Measurements from ENCODE around the gene MON1A. TPM values are rescaled to one million over a fixed set of nuclear protein-coding genes. Genes with fewer than 3 reads are reported as not detected.
"Not testable (repeated sequence)": the region's sequence is repeated elsewhere in the genome, so short reads cannot be mapped to it uniquely, and the experiment has no call there.

The MON1A gene
- total RNA-seq, 2 experiments from 2014 or later: 0.85 to 1.3 TPM

- Mint-ChIP-seq H3K27me3 (no peaks in the 10 kb centered on the region), H3K4me3 (no peak overlapping the region), H3K27ac (no peak overlapping the region), H3K9me3 (no peaks in the 10 kb centered on the region), H3K36me3 (ENCODE audit: low read depth) (peaks cover 38% of the 10 kb centered on the region), H3K4me1 (ENCODE audit: low read depth) (peaks cover 19% of the 10 kb centered on the region)
- TF ChIP-seq CTCF (IDR thresholded peaks at IDR 0.05): no peak
- intact Hi-C loops (cut with DNase I, micrococcal nuclease): loop anchor here in 1 of 2 experiments (5.0 kb wide), 1 partner anchor 38 kb away; no protein-coding TSS in a partner anchor
- ATAC-seq (ENCODE audit: poor library complexity): no peak
- POLR2A ChIA-PET: no interaction called here
- Histone ChIP-seq H3K27ac (ENCODE audit: low read depth in 1 of 2, low read length in 2 of 2) (no peak overlapping the region), H3K4me3 (ENCODE audit: low read length) (no peak overlapping the region), H3K36me3 (ENCODE audit: insufficient read depth, low read length) (peaks cover 34% of the 10 kb centered on the region), H3K4me1 (ENCODE audit: insufficient read depth, low read length) (peaks cover 15% of the 10 kb centered on the region), H3K27me3 (ENCODE audit: control insufficient read depth in 1 of 2, insufficient read depth in 2 of 2, low read length in 2 of 2) (no peaks in the 10 kb centered on the region), H3K9me3 (ENCODE audit: control insufficient read depth in 1 of 2, insufficient read depth in 1 of 2, low read length in 2 of 2) (no peaks in the 10 kb centered on the region)
- CTCF ChIA-PET: no interaction called here
- DNase-seq: no peak
Observed at GRCh38 chr3:49910409-49911123, 19.0 kb downstream of the MON1A start.

- intact Hi-C loops (cut with DNase I, micrococcal nuclease): loop anchor here in 1 of 2 experiments (5.0 kb wide), 2 partner anchors 66 to 206 kb away; no protein-coding TSS in a partner anchor
- ChIA-PET CTCF (no interaction called here), POLR2A (no interaction called here)
- H3K9me3 Mint-ChIP-seq: no peaks in the 10 kb centered on the region
- H3K27me3 Mint-ChIP-seq: no peaks in the 10 kb centered on the region
- DNase-seq: no peak
- peaks cover 33% of the 10 kb centered on the region for H3K4me1 Mint-ChIP-seq (ENCODE audit: low read depth)
- peaks cover 34% of the 10 kb centered on the region for H3K36me3 ChIP-seq (ENCODE audit: insufficient read depth, low read length)
- H3K27ac Mint-ChIP-seq: no peak overlapping the region
- TF ChIP-seq CTCF (IDR thresholded peaks at IDR 0.05): no peak
- H3K4me3 Mint-ChIP-seq: no peak overlapping the region
- ATAC-seq (ENCODE audit: poor library complexity): no peak
- no peak overlapping the region for H3K27ac ChIP-seq (ENCODE audit: low read depth in 1 of 2, low read length in 2 of 2)
- peaks cover 38% of the 10 kb centered on the region for H3K36me3 Mint-ChIP-seq (ENCODE audit: low read depth)
- peaks cover 35% of the 10 kb centered on the region for H3K4me1 ChIP-seq (ENCODE audit: insufficient read depth, low read length)
- no peaks in the 10 kb centered on the region for H3K27me3 ChIP-seq (ENCODE audit: control insufficient read depth in 1 of 2, insufficient read depth in 2 of 2, low read length in 2 of 2)
- H3K9me3 ChIP-seq (ENCODE audit: control insufficient read depth in 1 of 2, insufficient read depth in 1 of 2, low read length in 2 of 2): no peaks in the 10 kb centered on the region
- H3K4me3 ChIP-seq (ENCODE audit: low read length): no peak overlapping the region
Observed at GRCh38 chr3:49908373-49909199, 21.0 kb downstream of the MON1A start.

- DNase-seq (peak; percentile 15 to 77 (median 40)), ATAC-seq (ENCODE audit: poor library complexity) (peak; percentile 43)
- peaks cover 39% of the 10 kb centered on the region for H3K4me1 ChIP-seq (ENCODE audit: insufficient read depth, low read length)
- peak overlapping the region in 1 of 2 donors; percentile 32 for H3K27ac ChIP-seq (ENCODE audit: low read depth in 1 of 2, low read length in 2 of 2)
- H3K36me3 Mint-ChIP-seq (ENCODE audit: low read depth): peaks cover 19% of the 10 kb centered on the region
- POLR2A ChIA-PET: interaction anchor here (0.8 to 1.0 kb wide), 3 partner anchors 103 to 322 kb away, joined by 3 to 6 read pairs (median 3); partner anchors contain the start of gene INKA1
- H3K27me3 ChIP-seq (ENCODE audit: control insufficient read depth in 1 of 2, insufficient read depth in 2 of 2, low read length in 2 of 2): no peaks in the 10 kb centered on the region
- no peaks in the 10 kb centered on the region for H3K9me3 ChIP-seq (ENCODE audit: control insufficient read depth in 1 of 2, insufficient read depth in 1 of 2, low read length in 2 of 2)
- no peaks in the 10 kb centered on the region for H3K27me3 Mint-ChIP-seq
- TF ChIP-seq CTCF (IDR thresholded peaks at IDR 0.05): peak; percentile 57
- peaks cover 33% of the 10 kb centered on the region for H3K4me1 Mint-ChIP-seq (ENCODE audit: low read depth)
- peak overlapping the region; percentile 85 for H3K27ac Mint-ChIP-seq
- no peaks in the 10 kb centered on the region for H3K9me3 Mint-ChIP-seq
- H3K4me3 Mint-ChIP-seq: peak overlapping the region; percentile 75
- H3K4me3 ChIP-seq (ENCODE audit: low read length): no peak overlapping the region
- peaks cover 20% of the 10 kb centered on the region for H3K36me3 ChIP-seq (ENCODE audit: insufficient read depth, low read length)
- intact Hi-C loops (cut with DNase I, micrococcal nuclease): loop anchor here (1.0 to 5.0 kb wide), 3 partner anchors 64 to 204 kb away; no protein-coding TSS in a partner anchor
- CTCF ChIA-PET: interaction anchor here (1.4 to 2.5 kb wide), 3 partner anchors 23 to 103 kb away, joined by 7 to 9 read pairs (median 8); partner anchors contain the start of genes INKA1 and MON1A
Observed at GRCh38 chr3:49906073-49906743, 23.4 kb downstream of the MON1A start.

- Histone ChIP-seq H3K27ac (ENCODE audit: low read depth in 1 of 2, low read length in 2 of 2) (peak overlapping the region in 1 of 2 donors; percentile 41), H3K4me1 (ENCODE audit: insufficient read depth, low read length) (peaks cover 39% of the 10 kb centered on the region), H3K4me3 (ENCODE audit: low read length) (peak overlapping the region; percentile 28)
- ATAC-seq (ENCODE audit: poor library complexity); H3K9me3 Mint-ChIP-seq; H3K27ac Mint-ChIP-seq; H3K36me3 ChIP-seq (ENCODE audit: insufficient read depth, low read length); H3K27me3 ChIP-seq (ENCODE audit: control insufficient read depth in 1 of 2, insufficient read depth in 2 of 2, low read length in 2 of 2); H3K36me3 Mint-ChIP-seq (ENCODE audit: low read depth); H3K9me3 ChIP-seq (ENCODE audit: control insufficient read depth in 1 of 2, insufficient read depth in 1 of 2, low read length in 2 of 2); H3K4me3 Mint-ChIP-seq; H3K27me3 Mint-ChIP-seq; DNase-seq: not testable (repeated sequence)
- H3K4me1 Mint-ChIP-seq (ENCODE audit: low read depth): peaks cover 33% of the 10 kb centered on the region
- POLR2A ChIA-PET: interaction anchor here (1.7 kb wide), 1 partner anchor 25 kb away, joined by 3 read pairs; the partner anchor contains the start of gene MON1A
- CTCF ChIA-PET: interaction anchor here (0.5 to 1.6 kb wide), 3 partner anchors 34 to 365 kb away, joined by 3 to 4 read pairs (median 4); no protein-coding TSS in a partner anchor
- intact Hi-C loops (cut with DNase I, micrococcal nuclease): loop anchor here in 1 of 2 experiments (2.0 to 5.0 kb wide), 3 partner anchors 38 to 117 kb away; partner anchors contain the start of genes IP6K1, RBM6 and TRAIP
Observed at GRCh38 chr3:49904448-49904847, 25.2 kb downstream of the MON1A start.

All from CD4-positive, alpha-beta T cell (primary cell).